HG02759 (cell line): ENCODE results near the gene P2RY1.
"Not testable (repeated sequence)": the region's sequence is repeated elsewhere in the genome, so short reads cannot be mapped to it uniquely, and the experiment has no call there.

Source experiments
- ATAC-seq: cut with Tn5 transposase; IDR thresholded peaks from one replicate; pipeline ENCODE4 v1.9.1; 2021; ENCODE audit warnings: mild to moderate bottlenecking, moderate library complexity; ENCODE audit not compliant: unreplicated experiment

Gene P2RY1

DNA sequence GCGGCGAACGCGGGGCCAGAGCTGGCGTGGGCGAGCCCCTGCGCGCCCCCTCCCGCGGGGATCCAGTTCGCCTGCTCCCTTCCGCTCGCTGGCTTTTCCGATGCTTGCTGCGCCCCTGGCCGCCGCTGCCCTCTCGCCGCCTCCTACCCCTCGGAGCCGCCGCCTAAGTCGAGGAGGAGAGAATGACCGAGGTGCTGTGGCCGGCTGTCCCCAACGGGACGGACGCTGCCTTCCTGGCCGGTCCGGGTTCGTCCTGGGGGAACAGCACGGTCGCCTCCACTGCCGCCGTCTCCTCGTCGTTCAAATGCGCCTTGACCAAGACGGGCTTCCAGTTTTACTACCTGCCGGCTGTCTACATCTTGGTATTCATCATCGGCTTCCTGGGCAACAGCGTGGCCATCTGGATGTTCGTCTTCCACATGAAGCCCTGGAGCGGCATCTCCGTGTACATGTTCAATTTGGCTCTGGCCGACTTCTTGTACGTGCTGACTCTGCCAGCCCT, 721 bp downstream of the P2RY1 start:
- peak; percentile 2 for ATAC-seq

- no peak for ATAC-seq
These were observed 1.3 kb downstream of the P2RY1 start for GRCh38 chr3:152836269-152836668.

DNA sequence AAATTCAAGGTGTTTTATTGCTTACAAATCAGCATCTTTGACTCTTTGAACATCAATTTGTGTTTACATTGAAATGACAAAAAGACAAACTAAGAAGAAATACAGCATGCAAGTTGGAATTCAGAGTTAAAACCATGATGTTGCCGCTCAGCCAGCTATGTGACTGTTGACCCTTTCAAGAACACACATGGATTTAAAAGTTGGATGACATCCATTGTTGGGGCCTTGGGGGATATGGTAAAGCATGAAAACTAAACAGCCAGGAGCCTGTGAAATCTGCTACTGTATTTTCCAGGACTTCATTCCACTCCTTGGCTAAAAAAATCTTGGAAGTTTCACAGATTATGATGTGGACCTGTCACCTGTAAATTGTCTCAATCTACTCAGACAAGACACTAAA, 4.6 kb downstream of the P2RY1 start:
- no peak for ATAC-seq

DNA sequence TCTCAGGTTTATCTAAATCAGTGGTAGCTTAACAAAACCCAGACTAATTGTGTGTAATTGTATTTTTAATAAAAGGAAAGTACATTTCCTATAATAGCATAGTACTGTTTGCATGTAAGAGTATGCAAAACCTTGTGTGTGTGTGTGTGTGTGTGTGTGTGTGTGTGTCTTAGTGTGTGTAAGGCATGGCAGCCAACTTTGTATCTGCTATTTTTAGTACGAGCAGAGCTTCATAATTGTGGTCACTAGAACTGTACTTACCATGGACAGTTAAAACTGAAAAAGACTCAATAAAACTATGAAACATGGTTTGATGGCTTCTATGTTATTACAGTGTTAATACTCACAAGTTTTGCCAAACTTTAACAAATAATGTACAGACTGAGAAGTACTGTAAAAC, 6.2 kb downstream of the P2RY1 start:
- ATAC-seq = no peak

GRCh38 chr3:152842413-152842812, 7.5 kb downstream of the P2RY1 start:
- ATAC-seq = no peak

DNA sequence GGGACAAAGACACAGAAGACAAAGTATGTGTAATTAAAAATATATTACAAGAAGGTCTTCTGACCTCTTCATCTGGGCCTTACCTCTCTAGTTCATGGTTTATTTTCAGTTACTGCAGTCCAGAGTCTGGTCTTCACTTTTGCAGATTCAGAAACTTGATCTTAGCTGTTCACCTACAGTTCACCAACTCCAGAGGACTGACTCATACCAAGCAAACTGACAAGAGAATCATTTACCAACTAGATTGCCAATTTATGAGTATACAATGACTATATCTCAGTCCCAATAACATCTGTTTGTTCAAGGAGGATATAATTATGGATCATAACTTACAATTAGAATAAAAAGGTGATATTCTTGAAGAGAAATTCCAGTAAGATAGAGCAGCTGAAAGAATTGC, 9.0 kb downstream of the P2RY1 start:
- peak; percentile 86 for ATAC-seq

DNA sequence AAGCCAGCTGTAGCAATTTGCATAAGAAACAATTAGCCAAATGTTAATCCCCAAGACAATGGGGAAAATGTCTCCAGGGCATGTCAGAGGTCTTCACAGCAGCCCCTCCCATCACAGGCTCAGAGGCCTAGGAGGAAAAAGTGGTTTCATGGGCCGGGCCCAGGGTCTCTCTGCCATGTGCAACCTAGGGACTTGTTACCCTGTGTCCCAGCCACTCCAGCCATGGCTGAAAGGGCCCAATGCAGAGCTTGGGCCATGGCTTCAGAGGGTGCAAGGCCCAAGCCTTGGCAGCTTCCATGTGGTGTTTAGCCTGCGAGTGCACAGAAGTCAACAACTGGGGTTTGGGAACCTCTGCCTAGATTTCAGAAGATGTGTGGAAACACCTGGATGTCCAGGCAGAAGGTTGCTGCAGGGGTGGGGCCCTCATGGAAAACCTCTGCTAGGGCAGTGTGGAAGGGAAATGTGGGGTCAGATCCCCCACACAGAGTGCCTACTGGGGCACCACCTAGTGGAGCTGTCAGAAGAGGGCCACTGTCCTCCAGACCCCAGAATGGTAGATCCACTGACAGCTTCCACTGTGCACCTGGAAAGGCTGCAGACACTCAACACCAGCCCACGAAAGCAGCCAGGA, 11.8 kb downstream of the P2RY1 start:
- not testable (repeated sequence) for ATAC-seq

GRCh38 chr3:152847599-152847998, 12.7 kb downstream of the P2RY1 start:
- not testable (repeated sequence) for ATAC-seq

GRCh38 chr3:152849996-152850578, 15.2 kb downstream of the P2RY1 start:
- ATAC-seq = no peak

DNA sequence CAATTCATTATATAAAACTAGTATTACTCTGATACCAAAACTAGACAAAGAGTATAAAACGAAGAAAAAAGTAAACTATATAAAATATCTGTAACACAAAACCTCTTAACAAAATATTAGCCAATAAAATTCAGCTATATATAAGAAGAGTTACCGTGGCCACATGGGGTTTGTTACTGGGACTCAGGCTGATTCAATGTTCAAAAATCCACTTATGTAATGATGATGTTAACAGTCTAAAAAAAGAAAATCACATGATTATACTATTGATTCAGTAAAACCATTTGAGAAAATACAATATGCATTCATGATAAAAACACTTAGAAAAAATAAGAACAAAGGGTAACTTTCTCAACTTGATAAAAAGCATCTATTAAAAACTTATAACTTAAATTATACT, 18.3 kb downstream of the P2RY1 start:
- no peak for ATAC-seq

- ATAC-seq = no peak
These were observed 22.2 kb downstream of the P2RY1 start for GRCh38 chr3:152857082-152857481.

DNA sequence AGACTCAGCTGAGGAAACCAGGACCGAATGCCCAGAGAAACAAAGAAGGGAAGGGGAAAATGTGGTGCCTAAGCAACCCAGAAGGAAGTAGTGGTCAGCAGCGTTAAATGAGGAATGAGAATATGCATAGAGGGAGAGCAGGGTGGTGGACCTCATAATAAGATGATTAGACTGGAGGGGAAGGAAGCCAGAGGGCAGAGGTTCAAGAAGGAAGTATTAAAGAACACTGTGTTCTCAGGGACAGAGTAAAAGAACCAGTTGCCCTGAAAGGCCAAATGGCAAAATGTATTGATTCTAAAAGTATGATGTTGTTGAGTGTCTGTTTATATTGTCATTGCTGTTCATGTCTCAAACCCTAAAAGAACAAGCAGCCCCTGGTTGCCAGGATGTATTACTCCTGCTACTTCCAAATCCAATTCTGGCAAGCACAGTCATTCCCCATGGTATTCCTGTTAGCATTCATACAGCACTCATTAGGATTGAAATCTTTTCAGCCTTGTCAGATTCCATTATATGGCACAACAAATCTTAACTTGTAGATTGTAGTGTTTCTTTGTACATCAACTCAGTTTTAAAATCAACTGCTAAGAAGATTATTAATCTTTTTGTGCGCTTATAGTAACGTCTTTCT, 23.4 kb downstream of the P2RY1 start:
- ATAC-seq = no peak

DNA sequence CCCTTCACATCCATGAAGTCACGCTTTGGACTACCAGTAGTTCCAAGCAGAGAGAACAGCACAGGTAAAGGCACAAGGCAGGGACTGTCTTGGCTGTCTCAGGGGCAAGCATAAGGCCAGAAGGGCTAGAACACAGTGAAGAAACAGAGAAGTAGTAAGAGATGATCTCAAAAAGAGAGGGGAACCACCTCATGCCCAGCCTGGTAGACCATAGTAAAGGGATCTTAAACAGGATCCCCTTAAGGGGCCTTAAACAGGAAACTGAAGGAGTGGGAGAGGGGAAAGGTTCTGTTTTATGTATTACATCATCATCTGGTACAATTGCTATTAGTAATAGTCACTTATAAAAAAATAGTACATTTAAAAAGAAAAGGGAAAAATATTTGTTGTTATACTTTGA, 25.8 kb downstream of the P2RY1 start:
- ATAC-seq = no peak

- no peak for ATAC-seq
These were observed 30.8 kb downstream of the P2RY1 start for GRCh38 chr3:152865668-152866245.

DNA sequence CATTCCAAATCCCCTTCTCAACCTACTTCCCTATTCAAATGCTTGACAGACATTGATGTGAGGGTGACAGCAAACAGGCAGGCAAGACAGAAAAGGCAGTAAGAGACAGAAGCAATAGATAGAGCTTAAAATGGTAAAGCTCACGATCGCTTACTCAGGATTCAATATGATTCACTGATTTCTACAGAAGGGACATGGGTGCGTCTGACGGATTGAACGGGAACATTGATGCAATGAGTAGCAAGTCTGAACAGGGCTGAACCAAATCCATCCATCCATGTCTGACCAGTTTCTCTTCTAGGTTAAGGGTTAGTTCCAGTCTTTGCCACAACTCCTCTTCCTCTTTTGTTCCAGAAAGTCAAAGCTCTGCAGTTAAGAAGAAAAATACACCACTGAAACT, 35.1 kb downstream of the P2RY1 start:
- ATAC-seq = no peak

- not testable (repeated sequence) for ATAC-seq
These were observed 38.4 kb downstream of the P2RY1 start for GRCh38 chr3:152873314-152873713.

DNA sequence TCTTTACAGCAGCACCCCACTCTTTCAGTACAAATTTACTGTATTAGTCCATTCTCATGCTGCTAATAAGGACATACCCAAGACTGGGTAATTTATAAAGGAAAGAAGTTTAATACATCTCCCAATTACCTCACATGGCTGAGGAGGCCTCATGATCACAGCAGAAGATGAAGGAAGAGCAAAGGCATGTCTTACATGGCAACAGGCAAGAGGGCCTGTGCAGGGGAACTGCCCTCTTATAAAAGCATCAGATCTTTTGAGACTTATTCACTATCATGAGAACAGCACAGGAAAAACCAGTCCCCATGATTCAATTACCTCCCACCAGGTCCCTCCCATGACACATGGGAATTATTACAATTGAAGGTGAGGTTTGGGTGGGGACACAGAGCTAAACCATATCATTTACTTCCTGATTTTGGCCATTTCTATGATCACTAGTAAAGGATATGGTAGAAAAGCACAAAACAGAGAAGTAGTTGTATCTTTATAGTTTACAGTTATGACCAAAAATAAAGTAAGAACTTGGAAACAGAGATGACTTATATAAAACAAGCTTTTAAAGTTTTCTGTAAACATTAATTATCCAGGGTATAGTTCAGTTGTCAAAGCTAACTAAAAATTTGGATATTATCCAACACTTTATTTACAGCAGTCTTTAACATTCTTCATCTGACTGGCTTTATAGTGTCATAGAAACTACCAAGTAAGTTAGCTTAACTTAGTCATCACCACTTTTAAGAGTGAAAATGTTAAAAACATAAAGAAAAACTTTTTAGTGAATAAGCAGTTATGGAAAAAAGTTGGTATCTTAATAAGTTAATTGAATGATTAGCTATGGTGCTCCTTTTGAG, 40.2 kb downstream of the P2RY1 start:
- ATAC-seq = no peak

GRCh38 chr3:152879130-152879789, 44.3 kb downstream of the P2RY1 start:
- ATAC-seq = no peak

- no peak for ATAC-seq
These were observed 44.9 kb downstream of the P2RY1 start for GRCh38 chr3:152879790-152880174.

- no peak for ATAC-seq
These were observed 50.1 kb downstream of the P2RY1 start for GRCh38 chr3:152885076-152885475.
